ENCODE results near the gene SLC43A1.

SLC43A1 gene

GRCh38 chr11:57464539-57465181 is 50.8 kb downstream of the SLC43A1 start:
- no peak overlapping the region for H3K4me3 ChIP-seq (ENCODE audit: low read depth, low read length)
- DNase-seq (ENCODE audit: low read depth, low spot score), result no peak
- no peak for TF ChIP-seq CTCF (IDR thresholded peaks at IDR 0.05; ENCODE audit: low read depth, low read length)
- in situ Hi-C loops (cut with HindIII; ENCODE audit: low sequenced_read_pairs), result no loop called here

- no peak overlapping the region for H3K4me3 ChIP-seq (ENCODE audit: low read depth, low read length)
- DNase-seq (ENCODE audit: low read depth, low spot score), result no peak
- no peak for TF ChIP-seq CTCF (IDR thresholded peaks at IDR 0.05; ENCODE audit: low read depth, low read length)
- in situ Hi-C loops (cut with HindIII; ENCODE audit: low sequenced_read_pairs), result no loop called here
These were observed 51.6 kb downstream of the SLC43A1 start for GRCh38 chr11:57463671-57464538.

- no peak for TF ChIP-seq CTCF (IDR thresholded peaks at IDR 0.05; ENCODE audit: low read depth, low read length)
- in situ Hi-C loops (cut with HindIII; ENCODE audit: low sequenced_read_pairs), result no loop called here
- no peak for DNase-seq (ENCODE audit: low read depth, low spot score)
- H3K4me3 ChIP-seq (ENCODE audit: low read depth, low read length), result no peak overlapping the region
These were observed 52.9 kb downstream of the SLC43A1 start for GRCh38 chr11:57462597-57462996.

- no peak for DNase-seq (ENCODE audit: low read depth, low spot score)
- in situ Hi-C loops (cut with HindIII; ENCODE audit: low sequenced_read_pairs), result no loop called here
- no peak for TF ChIP-seq CTCF (IDR thresholded peaks at IDR 0.05; ENCODE audit: low read depth, low read length)
- no peak overlapping the region for H3K4me3 ChIP-seq (ENCODE audit: low read depth, low read length)
These were observed 53.5 kb downstream of the SLC43A1 start for GRCh38 chr11:57461841-57462489.

GRCh38 chr11:57460758-57461749 is 54.4 kb downstream of the SLC43A1 start:
- TF ChIP-seq CTCF (IDR thresholded peaks at IDR 0.05; ENCODE audit: low read depth, low read length), result no peak
- DNase-seq (ENCODE audit: low read depth, low spot score), result no peak
- H3K4me3 ChIP-seq (ENCODE audit: low read depth, low read length), result peak overlapping the region; percentile 13
- in situ Hi-C loops (cut with HindIII; ENCODE audit: low sequenced_read_pairs), result no loop called here
